GM11168 (cell line): ENCODE measurements around the gene ICOSLG.
"Not testable (repeated sequence)": the region's sequence is repeated elsewhere in the genome, so short reads cannot be mapped to it uniquely, and the experiment has no call there.

Source experiments
- in situ Hi-C: fragments of 300-500 bp; cut with MboI; formaldehyde crosslinking; loops from one replicate; pipeline ENCODE4 v1.12.0; 2022; ENCODE audit warnings: low sequenced_read_pairs; ENCODE audit not compliant: unreplicated experiment

ICOSLG gene

GRCh38 chr21:44240353-44240752 lies 390 bp downstream of the ICOSLG start:
- in situ Hi-C loops: not testable (repeated sequence)

DNA sequence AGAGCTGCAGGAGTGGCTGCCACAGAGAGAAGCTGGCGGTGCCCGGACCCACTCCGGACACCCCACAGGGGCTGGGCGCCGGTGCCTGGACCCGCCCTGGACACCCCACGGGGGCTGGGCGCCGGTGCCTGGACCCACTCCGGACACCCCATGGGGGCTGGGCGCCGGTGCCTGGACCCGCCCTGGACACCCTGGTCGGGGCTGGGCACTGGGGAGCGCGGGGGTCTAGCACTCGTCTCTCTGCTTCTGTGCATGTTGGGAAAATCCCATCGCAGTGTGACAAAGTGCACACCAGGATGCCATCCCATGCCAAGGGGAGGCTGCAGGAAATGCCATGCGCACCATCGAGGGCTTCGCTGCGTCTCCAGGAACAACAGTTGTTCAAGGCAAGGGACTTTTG lies 11.2 kb downstream of the ICOSLG start:
- in situ Hi-C loops: not testable (repeated sequence)

GRCh38 chr21:44228109-44228508 lies 12.6 kb downstream of the ICOSLG start:
- in situ Hi-C loops: not testable (repeated sequence)

DNA sequence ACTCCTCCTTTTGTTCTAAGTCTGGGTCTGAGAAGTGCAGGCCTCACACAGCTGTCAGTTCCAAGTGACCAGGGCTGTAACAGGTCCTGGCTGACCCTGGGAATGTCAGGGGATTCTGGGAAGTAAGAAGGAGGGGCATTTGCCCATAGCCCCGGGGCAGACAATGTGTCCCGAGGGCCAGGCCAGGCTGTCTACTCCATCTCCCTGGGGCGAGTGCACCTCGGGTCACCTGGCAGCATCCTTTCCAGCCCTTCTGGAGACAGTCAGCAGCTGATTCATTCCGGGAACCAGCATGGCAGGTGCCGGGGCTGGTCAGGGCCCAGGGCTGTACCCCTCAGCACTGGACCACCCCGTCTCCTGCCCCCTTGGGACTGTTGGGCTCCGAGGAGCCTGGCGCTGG lies 13.1 kb downstream of the ICOSLG start:
- in situ Hi-C loops: not testable (repeated sequence)

DNA sequence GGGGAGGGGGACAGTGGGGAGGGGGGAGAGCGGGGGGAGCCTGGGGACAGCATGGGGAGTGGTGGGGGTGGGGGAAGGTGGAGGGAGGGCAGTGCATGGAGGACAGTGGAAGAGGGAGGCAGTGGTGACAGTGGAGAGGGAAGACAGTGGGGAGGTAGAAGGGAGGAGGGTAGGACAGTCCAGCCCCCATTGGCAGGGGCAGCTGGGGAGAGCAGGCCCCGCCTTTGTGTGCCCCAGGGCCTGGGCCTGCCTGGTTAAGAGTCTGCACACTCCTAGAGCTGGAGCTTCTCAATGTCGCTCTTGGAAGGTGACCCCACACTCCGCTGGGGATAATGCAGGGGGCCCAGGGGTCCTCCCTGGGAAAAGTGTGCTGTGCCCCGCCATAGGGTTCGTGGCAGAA lies 15.1 kb downstream of the ICOSLG start:
- in situ Hi-C loops: not testable (repeated sequence)

- in situ Hi-C loops: not testable (repeated sequence)
Observed at GRCh38 chr21:44223334-44223733, 17.4 kb downstream of the ICOSLG start.

GRCh38 chr21:44220674-44221073 lies 20.1 kb downstream of the ICOSLG start:
- in situ Hi-C loops: not testable (repeated sequence)

- in situ Hi-C loops: not testable (repeated sequence)
Observed at GRCh38 chr21:44218461-44218860, 22.3 kb downstream of the ICOSLG start.

DNA sequence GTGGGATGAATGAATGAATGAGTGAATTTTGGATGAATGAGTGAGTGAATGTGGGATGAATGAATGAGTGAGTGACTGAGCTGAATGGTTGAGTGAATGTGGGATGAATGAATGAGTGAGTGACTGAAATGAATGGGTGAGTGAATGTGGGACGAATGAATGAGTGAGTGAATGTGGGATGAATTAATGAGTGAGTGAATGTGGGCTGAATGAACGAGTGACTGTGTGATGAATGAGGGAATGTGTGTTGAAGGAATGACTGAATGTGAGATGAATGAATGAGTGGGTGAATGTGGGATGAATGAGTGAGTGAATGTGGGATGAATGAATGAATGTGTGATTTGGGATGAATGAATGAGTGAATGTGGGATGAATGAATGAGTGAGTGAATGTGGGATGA lies 28.8 kb downstream of the ICOSLG start:
- in situ Hi-C loops: not testable (repeated sequence)

DNA sequence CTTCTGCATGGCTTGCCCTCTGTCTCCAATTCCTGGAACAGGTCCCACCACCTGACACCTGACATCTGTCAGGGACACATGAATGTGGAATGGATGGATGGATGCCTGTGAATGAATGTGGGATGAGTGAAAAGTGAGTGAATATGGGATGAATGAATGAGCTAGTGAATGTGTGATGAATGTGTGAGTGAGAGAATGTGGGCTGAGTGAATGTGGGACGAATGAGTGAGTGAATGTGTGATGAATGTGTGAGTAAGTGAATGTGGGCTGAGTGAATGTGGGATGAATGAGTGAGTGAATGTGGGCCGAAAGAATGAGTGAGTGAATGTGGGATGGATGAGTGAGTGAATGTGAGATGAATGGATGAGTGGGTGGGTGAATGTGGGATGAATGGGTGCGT lies 29.2 kb downstream of the ICOSLG start:
- in situ Hi-C loops: not testable (repeated sequence)

DNA sequence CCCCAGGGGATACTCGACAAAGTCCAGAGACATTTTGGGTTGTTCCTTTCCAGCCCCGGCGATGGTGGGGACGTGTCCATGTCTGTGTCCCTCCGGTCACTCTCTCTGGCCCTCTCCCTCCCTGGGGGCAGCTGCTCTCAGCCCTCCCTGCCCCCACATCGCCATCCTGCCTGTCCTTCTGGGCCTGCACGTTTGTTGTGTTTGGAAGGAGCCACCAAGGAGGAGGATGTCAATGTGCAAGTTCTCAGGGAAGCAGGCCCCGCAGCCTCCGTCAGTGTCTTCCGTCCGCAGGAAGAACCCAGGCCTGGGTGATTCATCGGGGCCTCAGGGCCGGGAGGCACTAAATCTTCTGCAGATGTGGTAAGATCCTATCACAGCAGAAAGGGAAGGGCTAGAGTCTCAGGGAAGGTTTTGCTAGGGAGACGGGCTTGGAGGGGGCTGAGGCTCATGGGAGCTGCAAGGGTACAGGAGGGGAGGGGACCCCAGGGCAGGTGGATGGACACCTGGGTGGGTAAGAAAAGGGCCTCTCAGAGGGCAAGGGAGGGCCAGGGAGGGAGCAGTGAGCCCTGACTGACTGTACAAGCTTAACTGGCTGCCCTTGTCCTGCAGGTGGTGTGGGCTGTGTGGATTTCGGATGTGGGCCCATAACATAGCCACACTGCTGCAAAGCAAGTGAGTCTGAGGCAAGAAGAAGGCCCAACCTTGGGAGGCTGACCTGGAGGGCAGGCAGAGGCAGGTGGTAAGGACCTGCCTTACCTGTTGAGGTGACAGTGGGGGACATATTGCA lies 32.7 kb downstream of the ICOSLG start:
- in situ Hi-C loops: not testable (repeated sequence)

- in situ Hi-C loops: not testable (repeated sequence)
Observed at GRCh38 chr21:44206698-44207676, 33.8 kb downstream of the ICOSLG start.

DNA sequence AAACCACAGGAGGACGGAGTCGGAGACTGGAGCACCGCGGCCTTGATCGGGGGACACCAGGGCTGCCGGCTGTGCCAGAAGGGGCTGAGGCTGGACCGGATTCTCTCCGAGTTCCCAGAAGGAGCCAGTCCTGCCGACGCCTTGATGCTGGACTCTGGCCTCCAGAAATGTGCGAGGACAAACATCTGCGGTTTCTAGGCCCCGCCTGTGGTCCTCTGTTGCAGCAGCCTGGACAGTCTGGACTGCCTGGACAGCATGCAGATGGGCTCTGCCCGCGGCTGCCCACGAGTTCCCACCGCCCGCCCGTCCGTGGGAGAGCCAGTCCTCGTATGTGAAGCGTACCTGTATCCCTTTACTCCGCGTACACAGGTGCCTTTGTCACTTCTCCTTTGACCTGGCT lies 34.6 kb downstream of the ICOSLG start:
- in situ Hi-C loops: not testable (repeated sequence)

DNA sequence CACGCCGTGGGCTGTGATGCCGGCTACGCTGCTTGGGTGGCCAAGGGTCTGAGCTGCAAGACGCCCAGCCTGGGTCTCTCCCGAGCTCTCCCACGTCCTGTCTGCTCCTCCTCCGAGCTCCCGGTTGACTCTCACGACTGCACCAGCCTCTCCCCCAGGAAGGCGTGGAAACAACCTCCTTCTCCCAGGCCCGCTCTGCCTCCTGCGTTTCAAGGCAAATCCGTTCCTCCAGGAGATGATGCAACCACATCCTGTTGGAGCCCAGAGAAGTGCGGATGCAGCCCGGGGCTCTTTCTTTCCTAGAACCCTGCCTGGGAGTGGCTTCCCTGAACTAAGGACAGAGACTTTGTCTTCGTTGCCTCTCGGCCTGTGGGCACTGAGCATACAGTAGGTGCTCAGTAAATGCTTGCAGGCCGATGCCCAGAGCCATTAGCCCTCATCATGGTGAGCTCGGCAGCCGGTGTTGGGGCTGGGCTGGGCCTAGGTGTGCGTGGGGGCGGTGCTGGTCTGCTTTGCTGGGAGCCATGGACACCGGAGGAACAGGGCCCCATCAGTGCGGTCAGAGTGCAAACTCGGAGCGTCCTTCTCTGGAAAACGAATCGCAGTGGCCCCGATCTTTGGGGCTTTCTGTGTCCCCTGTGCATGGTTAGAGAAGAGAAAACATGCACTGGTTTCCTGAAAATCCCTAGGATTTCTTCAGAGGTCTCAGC lies 38.0 kb downstream of the ICOSLG start:
- in situ Hi-C loops: not testable (repeated sequence)

- in situ Hi-C loops: not testable (repeated sequence)
Observed at GRCh38 chr21:44199997-44200396, 40.7 kb downstream of the ICOSLG start.

DNA sequence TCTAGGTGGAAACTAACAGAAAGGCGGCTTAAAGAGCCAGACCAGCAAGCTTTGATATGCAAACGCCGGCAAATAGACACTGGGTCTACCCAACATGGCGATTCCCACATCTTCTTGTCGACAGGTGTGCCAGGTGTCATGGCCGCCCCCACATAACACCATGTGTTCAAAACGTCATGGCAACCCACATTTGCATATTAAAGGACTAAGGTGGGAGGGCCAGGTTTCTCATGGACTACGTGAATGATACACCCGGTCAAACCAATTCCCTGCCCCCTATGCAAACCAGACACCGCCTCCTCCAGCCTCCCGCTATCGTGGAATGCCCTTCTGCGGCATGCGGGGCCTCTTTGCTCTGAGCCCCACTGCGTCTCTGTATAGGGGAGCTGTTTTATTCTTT lies 41.3 kb downstream of the ICOSLG start:
- in situ Hi-C loops: no loop called here

DNA sequence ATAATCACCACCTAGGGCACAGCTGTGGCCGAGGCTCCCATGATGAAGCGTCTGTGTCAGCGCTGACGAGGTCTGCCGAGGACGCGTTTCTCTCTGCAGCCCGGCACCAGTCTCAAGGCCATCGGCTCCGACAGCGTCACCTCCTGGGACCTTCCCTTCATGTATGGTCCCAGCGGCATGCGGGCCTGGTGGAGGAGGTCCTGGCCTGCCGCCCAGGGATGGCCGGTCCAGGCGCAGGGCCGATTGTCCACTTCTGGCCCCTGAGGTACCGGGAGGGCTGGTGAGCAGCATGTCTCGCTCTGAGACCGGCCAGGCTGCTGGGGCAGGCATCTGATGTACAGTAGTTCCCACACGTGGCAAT lies 43.6 kb downstream of the ICOSLG start:
- in situ Hi-C loops: not testable (repeated sequence)

DNA sequence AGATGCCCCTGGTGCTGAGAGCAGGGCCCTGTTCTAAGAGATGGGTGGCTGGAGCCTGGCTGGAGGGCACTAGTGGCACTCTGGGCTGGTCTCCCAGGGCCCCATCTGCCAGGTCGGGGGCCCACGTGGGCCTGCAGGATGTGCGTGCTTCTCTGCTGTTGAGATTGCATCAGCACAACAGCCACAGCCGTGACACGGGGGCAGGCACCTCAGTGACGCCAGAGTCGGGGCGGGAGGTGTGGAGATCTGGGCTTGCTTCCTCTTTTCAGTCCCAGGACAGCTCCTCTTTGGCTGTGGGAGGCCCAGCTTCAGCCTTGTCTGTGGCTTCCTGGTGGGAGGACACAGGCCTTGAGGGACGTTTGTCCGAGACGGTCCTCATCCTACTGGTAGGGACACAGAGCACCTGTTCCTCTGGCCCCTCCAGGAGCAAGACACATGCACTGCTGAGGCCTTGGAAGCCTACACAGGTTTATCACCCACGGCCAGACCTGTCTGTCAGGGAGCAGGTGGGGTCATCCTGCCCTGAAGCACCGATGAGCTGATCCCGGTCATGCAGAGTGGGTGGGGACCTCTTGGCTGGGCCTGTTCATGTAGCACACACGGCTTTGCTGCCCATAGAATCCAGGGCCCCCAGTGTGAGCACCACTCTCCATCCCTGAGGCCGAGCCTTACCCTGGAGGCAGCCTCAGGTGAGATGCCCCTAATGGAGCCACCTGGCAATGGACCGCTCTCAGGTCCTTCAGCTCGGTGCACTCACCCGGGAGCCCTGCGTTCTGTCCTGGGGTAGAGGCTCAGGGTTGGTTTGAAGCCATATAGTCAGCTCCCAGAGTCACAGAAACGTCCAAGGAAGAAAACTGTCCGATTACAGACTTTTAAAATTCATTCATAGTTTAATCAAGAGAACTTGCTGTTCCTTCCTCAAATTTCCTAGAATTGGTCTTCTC lies 44.3 kb downstream of the ICOSLG start:
- in situ Hi-C loops: not testable (repeated sequence)

DNA sequence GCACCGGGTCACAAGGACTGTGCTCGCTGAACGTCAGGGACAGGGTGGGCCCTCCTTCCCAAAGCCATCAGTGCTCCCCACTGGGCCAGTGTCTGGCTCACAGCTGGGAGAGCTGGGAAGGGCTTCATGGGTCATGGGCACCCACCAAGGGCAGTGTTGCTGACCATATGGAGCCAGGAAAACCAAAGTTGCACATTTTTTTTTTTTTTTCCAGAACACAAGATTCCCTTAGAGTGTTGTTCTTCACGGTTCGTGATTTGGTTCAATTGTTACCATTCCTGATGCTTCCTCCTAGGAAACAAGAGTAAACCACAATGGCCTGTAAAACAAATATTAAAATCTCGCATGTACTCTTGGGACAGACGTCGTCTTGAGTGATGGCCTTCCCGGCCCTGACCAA lies 45.9 kb downstream of the ICOSLG start:
- in situ Hi-C loops: not testable (repeated sequence)
